Stimulated activated effector memory CD8-positive, alpha-beta T cell treated with anti-CD3 and anti-CD28 coated beads, Interleukin-12 subunit alpha, Interleukin-12 subunit beta, amount 100 ng/mL, for 72 hours (primary cell): Measurements from ENCODE around the gene MAP3K9.
A peak's percentile ranks its signal among the peaks of the same experiment; 100 is the strongest.

ENCODE experiments used
- ATAC-seq: fragments of 150-1000 bp; cut with Tn5 transposase; 2 replicates; pipeline ENCODE4 v1.10.0; 2021
- DNase-seq, 2 donors: peaks; one replicate each; pipeline ENCODE4 v3.0.0; 2021 to 2022; ENCODE audit warnings: low spot score in 2 of 2
- H3K27ac Mint-ChIP-seq: one replicate; pipeline ENCODE4 v1.8.0; 2022; ENCODE audit warnings: mild to moderate bottlenecking, mixed read lengths
- H3K36me3 Mint-ChIP-seq: one replicate; pipeline ENCODE4 v1.8.0; 2022; ENCODE audit warnings: mild to moderate bottlenecking, mixed read lengths
- H3K4me1 Mint-ChIP-seq: one replicate; pipeline ENCODE4 v1.8.0; 2022; ENCODE audit warnings: mixed read lengths
- H3K4me3 Mint-ChIP-seq: one replicate; pipeline ENCODE4 v1.8.0; 2022; ENCODE audit warnings: mild to moderate bottlenecking, mixed read lengths
- H3K9me3 Mint-ChIP-seq: one replicate; pipeline ENCODE4 v1.8.0; 2022; ENCODE audit warnings: mixed read lengths

MAP3K9 gene

DNA sequence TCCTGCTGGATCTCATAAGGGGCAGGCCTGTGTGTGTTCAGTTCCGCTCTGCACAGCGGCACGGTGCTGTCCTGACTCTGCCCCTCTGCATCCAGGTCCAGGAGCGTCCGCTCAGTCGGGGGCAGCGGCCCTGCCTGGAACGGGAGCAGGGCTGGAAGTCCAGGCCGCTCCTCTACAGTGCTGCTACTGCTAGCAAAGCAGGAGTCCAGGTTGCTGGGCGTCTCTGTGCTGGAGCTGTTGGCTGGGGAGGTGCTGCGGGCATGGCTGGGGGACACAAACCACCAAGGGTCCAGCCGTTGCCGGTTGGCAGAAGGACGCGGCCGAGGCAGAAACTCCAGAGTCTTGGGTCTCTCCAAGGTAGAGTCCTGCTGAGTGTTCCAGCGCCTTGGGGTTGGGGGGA is 78.9 kb downstream of the MAP3K9 start:
- DNase-seq = no peak
- Mint-ChIP-seq H3K27ac (no peak overlapping the region), H3K4me3 (no peak overlapping the region), H3K36me3 (no peaks in the 10 kb centered on the region), H3K9me3 (no peaks in the 10 kb centered on the region), H3K4me1 (no peaks in the 10 kb centered on the region)
- ATAC-seq = no peak

DNA sequence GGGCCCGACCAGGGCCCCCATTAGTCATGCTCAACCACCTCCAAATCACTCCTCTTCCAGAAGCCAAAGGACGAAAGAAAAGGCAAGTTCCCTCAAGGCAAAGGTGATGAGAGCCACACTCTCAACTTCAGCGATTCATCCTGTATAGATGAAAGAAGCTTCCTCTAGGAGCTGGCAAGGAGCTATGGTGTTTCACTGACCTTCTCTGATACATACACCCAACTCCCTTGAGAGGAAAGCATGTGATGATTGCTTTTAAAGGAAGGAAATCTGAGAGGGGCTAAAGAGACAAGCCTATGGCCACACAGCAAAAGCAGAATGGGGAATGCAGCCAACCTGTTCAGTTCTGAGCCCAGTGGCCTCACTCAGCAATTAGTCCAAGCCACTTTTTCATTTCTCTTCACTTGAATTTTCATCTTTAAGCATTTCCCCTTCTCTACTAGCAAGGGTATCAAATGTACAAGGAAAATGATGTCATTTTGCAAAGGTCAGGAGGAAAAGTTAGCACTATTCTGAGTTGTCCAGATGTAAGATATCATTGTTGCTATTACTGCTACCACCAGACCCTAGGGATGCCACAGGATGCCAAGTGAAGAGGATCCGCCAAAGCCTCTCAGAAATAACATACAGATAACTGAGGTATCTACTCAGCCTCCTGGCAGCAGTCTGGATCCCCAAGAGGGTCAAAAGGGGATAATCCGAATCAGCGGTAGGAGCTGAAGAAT is 82.5 kb downstream of the MAP3K9 start:
- Mint-ChIP-seq H3K9me3 (no peaks in the 10 kb centered on the region), H3K4me1 (no peaks in the 10 kb centered on the region), H3K27ac (peak overlapping the region; percentile 57), H3K36me3 (no peaks in the 10 kb centered on the region), H3K4me3 (no peak overlapping the region)
- DNase-seq = no peak
- ATAC-seq = no peak

DNA sequence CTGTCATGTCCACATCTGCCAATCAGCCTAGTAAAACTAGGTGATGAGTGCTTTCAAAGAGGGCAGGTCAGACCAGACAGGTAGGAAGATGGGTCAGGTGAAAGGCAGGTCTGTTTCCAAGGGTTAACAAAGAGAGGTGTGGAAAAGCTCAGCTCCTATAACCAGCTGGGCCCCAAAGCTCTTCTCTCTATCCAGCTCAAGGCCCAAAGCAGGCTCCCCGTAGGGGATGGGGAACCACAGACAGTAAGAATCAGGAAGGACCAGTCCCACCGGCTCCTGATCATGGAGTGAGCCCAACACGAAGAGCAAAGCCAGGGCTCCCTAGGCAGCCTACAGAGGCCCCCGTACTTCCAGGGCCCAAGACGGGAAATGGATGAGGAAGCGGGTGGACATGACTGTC is 84.4 kb downstream of the MAP3K9 start:
- Mint-ChIP-seq H3K9me3 (no peaks in the 10 kb centered on the region), H3K4me1 (no peaks in the 10 kb centered on the region), H3K4me3 (no peak overlapping the region), H3K36me3 (no peaks in the 10 kb centered on the region), H3K27ac (no peak overlapping the region)
- ATAC-seq (no peak), DNase-seq (no peak)

DNA sequence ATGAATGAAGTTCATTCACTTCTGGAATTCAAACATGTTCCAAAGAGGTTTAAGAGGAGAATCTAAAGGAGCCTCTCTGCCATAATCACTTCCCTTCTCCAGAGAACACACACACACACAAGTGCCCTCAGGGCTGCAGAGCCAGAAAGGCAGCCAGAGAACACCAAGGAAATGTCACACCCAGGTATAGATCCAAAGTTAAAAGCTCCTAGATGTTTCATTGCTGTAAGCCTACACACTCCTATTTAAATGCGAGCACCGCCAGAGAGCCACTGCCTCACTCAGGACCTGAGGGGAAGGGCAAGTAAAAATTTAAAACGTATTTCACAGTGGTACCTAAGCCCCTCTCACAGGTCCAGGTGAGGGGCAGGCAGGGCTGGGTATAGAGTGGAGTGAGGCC is 85.2 kb downstream of the MAP3K9 start:
- no peaks in the 10 kb centered on the region for H3K36me3 Mint-ChIP-seq
- H3K27ac Mint-ChIP-seq = no peak overlapping the region
- DNase-seq = no peak
- H3K4me3 Mint-ChIP-seq = no peak overlapping the region
- ATAC-seq = no peak
- H3K4me1 Mint-ChIP-seq = no peaks in the 10 kb centered on the region
- H3K9me3 Mint-ChIP-seq = no peaks in the 10 kb centered on the region

DNA sequence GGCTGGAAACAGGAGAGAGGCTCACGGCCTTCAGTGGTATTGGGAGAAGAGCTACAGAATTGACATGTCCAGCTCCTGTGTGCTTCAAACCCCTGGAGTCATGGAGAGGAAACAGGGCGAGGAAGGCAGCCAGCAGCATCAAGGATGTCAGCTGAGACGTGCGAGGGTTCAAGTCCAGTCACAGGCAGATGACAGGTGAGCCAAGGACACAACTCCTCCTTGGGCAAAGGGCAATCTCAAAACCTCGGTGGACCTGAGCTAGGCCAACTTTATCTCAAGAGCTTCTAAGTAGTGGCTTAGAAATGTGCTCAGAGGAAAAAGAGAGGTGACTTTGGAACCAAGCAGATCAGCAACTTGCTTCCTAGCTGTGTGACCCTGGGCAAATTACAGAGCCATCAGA is 86.0 kb downstream of the MAP3K9 start:
- Mint-ChIP-seq H3K9me3 (no peaks in the 10 kb centered on the region), H3K27ac (no peak overlapping the region), H3K36me3 (no peaks in the 10 kb centered on the region), H3K4me3 (no peak overlapping the region), H3K4me1 (no peaks in the 10 kb centered on the region)
- DNase-seq (no peak), ATAC-seq (no peak)

DNA sequence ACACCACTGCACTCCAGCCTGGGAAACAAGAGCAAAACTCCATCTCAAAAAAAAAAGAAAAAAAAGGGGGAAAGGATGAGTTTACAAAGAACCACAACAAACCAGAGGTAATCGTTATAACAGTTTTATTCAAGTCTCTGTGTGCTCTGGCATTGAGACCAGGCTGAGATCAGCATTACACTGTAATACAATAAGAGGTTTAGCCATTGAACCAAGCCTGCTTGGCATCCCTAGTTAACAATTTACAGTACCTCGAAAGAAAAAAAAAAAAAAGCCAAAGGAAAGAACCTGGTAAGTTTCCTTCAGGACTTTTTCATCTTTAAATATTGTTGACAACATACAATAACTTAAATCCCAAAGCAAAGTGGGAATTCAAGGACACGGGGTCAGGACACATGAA is 86.9 kb downstream of the MAP3K9 start:
- Mint-ChIP-seq H3K4me3 (no peak overlapping the region), H3K36me3 (no peaks in the 10 kb centered on the region), H3K4me1 (no peaks in the 10 kb centered on the region), H3K9me3 (no peaks in the 10 kb centered on the region), H3K27ac (peak overlapping the region; percentile 40)
- DNase-seq (no peak), ATAC-seq (no peak)

DNA sequence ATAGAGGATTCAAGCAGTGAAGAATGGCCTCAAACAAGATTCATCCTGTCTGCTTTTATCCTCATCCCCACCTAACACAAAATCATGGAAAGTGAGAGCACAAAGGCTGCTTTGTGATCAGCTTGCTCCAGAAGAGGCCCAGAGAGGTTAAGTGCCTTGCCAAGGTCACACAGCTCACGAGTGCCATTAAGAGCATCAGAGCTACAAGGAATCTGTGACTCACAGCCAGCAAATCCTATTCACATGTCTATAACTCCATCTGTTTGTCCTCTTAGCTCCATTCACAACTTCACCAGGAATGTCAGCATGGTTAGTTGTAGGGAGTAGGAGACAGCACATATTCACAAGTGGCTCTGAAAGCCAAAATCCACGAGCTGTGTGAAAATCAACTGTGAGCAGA is 87.8 kb downstream of the MAP3K9 start:
- Mint-ChIP-seq H3K4me3 (no peak overlapping the region), H3K27ac (no peak overlapping the region), H3K9me3 (no peaks in the 10 kb centered on the region), H3K36me3 (no peaks in the 10 kb centered on the region), H3K4me1 (no peaks in the 10 kb centered on the region)
- DNase-seq (no peak), ATAC-seq (no peak)

DNA sequence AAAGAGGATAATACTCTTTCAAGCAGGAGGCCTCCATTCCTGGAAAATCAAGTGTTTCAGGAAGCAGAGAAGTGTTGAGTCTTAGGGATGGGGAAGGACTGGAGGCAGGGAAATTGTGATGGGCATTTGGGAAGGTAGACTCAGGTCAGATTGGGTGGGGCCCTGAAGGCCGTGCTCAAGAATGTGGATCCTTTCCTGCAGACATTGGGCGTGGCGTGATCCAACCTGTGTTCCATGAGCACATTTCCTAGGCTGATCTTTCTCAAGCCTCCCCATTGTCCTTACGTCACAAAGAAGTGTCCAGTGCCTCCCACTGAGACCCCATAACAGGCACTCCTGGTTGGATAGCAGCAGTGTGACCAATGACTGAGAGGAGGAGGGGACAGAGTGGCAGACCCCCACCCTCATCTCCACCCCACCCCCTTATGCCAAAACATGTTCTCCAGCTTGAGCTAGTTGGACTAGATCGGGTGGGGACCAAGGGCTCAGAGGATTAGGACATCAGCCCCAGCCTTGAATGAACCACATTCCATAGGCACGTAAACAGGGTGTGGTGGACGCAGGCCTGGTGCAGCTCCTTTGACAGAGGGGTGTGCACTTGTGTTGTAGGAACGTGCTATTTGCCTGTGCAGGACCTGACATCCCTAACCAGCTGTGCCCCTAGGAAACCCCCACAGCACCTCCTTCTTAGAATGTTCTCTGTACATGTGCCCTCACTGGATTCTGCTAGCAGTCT is 90.8 kb downstream of the MAP3K9 start:
- H3K36me3 Mint-ChIP-seq = no peaks in the 10 kb centered on the region
- no peak overlapping the region for H3K4me3 Mint-ChIP-seq
- DNase-seq = no peak
- H3K9me3 Mint-ChIP-seq = no peaks in the 10 kb centered on the region
- no peaks in the 10 kb centered on the region for H3K4me1 Mint-ChIP-seq
- ATAC-seq = no peak
- no peak overlapping the region for H3K27ac Mint-ChIP-seq

DNA sequence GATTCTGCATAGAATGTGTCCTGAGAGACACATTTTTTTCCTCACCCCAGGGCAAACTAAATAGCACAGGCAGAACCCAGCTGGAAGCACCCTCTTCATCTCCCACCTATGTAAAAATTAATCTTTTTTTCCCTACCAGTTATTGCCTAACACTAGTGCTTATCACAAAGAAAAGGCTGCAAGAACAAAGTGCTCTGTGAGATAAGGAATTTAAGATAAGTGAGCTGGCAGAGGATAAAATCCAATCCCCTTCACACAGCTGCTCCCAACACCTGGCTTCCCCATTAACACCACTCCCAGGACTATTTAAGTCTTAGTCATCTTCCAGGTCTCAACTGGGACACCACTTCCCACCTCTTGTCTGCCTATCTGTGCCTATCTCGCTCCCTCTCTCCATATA is 92.4 kb downstream of the MAP3K9 start:
- Mint-ChIP-seq H3K27ac (no peak overlapping the region), H3K4me3 (no peak overlapping the region), H3K4me1 (no peaks in the 10 kb centered on the region), H3K36me3 (no peaks in the 10 kb centered on the region), H3K9me3 (no peaks in the 10 kb centered on the region)
- DNase-seq (no peak), ATAC-seq (no peak)

DNA sequence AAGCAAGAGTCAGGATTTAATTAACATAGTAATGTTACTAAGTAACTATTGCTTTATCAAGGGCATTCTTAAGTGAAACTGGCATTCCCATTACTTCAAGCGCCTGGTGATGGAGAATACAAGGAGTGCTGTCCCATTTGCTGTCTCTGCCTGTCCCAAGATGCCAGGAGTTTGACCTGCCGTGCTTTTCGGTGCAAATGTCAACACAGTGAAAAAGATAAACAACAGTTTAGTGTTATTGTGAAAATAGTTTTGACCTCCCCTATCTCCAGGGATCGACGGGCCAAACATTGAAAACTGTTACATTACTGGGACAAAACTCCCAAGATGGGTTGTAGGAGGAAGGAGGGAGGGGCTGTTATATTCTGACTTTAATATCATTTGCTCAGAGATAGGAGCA is 92.8 kb downstream of the MAP3K9 start:
- Mint-ChIP-seq H3K36me3 (no peaks in the 10 kb centered on the region), H3K4me3 (no peak overlapping the region), H3K4me1 (no peaks in the 10 kb centered on the region), H3K9me3 (no peaks in the 10 kb centered on the region), H3K27ac (no peak overlapping the region)
- no peak for DNase-seq
- ATAC-seq = no peak

DNA sequence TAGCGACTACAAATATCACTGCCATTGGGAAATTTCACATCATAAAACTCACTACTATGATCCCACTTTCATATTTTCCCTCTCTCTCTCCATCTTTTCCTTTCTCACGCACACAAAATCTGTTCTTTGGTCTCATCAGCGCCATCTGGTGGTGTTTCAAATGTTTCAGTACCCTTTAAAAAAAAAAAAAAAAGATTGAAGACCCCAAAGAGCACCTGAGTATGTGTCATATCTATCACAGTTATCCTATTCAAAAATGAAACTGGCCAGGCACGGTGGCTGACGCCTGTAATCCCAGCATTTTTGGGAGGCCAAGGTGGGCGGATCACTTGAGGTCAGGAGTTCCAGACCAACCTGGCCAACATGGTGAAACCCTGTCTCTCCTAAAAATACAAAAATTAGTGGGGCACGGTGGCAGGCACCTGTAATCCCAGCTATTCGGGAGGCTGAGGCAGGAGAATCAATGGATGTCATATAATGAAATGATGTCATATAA is 95.2 kb downstream of the MAP3K9 start:
- no peak overlapping the region for H3K27ac Mint-ChIP-seq
- peak; percentile 36 for ATAC-seq
- no peaks in the 10 kb centered on the region for H3K36me3 Mint-ChIP-seq
- DNase-seq = peak; percentile 34 to 62
- H3K9me3 Mint-ChIP-seq = no peaks in the 10 kb centered on the region
- H3K4me1 Mint-ChIP-seq = no peaks in the 10 kb centered on the region
- no peak overlapping the region for H3K4me3 Mint-ChIP-seq

DNA sequence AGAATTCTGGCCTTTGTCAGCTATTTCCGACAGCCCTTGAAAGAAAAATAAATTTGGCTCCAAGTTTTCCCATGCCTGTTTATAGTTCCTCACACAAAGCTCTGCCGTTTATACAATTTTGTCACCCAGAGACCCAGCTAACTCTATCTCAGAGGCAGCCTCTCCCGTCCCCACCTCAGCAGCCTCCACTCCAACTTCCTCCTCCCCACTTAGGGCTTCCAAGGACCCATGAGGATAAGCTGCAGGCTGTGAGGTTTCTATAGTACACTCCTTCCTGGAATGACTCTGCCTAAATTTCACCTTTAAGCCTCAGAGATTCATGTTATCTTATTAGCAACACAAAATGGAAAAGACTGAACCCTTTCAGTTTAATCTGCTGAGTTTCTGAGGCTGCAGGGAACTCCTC is 95.8 kb downstream of the MAP3K9 start:
- ATAC-seq (no peak), DNase-seq (no peak)
- Mint-ChIP-seq H3K27ac (no peak overlapping the region), H3K9me3 (no peaks in the 10 kb centered on the region), H3K4me3 (no peak overlapping the region), H3K4me1 (no peaks in the 10 kb centered on the region), H3K36me3 (no peaks in the 10 kb centered on the region)

DNA sequence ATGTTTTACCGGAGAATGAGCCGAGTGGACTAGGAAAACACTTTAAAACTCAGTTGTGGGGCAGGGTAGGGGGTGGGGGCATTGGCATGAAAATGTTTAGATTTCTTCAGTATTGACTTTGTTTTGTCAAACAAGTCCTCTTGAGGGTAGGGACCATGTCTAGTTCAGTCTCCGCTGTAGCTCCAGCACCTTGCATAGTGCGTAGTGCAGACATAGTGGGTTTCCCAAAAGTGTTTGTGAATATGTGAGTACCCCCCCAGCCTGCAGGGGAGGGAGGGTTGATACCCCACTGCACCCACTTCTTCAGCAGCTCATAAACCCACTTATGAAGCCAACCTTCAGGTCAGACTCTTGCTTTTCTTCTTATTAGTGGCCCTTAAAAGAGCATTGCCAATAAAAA is 96.2 kb downstream of the MAP3K9 start:
- no peak overlapping the region for H3K27ac Mint-ChIP-seq
- H3K9me3 Mint-ChIP-seq = no peaks in the 10 kb centered on the region
- H3K4me1 Mint-ChIP-seq = no peaks in the 10 kb centered on the region
- DNase-seq = no peak
- no peaks in the 10 kb centered on the region for H3K36me3 Mint-ChIP-seq
- ATAC-seq = no peak
- no peak overlapping the region for H3K4me3 Mint-ChIP-seq

DNA sequence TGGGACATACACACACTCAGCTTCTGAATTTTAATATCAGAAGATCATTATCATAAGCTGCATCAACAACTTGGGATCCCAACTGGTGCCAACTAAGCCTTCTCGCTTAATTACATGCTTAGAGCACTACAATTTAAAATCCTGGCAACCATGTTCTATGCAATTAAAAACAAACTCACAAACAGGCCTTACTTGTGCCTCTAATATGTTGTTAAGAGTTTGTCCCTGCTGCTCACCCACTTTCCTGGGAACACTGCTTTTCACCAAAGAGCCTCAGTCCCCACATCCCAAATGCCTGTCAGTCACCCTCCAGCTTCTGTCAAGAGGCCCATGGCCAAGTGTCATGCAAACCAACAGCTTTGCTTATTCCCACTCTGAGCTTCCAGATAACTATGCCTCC is 97.9 kb downstream of the MAP3K9 start:
- no peaks in the 10 kb centered on the region for H3K4me1 Mint-ChIP-seq
- ATAC-seq (no peak), DNase-seq (no peak)
- no peaks in the 10 kb centered on the region for H3K9me3 Mint-ChIP-seq
- H3K4me3 Mint-ChIP-seq = no peak overlapping the region
- H3K36me3 Mint-ChIP-seq = no peaks in the 10 kb centered on the region
- no peak overlapping the region for H3K27ac Mint-ChIP-seq

DNA sequence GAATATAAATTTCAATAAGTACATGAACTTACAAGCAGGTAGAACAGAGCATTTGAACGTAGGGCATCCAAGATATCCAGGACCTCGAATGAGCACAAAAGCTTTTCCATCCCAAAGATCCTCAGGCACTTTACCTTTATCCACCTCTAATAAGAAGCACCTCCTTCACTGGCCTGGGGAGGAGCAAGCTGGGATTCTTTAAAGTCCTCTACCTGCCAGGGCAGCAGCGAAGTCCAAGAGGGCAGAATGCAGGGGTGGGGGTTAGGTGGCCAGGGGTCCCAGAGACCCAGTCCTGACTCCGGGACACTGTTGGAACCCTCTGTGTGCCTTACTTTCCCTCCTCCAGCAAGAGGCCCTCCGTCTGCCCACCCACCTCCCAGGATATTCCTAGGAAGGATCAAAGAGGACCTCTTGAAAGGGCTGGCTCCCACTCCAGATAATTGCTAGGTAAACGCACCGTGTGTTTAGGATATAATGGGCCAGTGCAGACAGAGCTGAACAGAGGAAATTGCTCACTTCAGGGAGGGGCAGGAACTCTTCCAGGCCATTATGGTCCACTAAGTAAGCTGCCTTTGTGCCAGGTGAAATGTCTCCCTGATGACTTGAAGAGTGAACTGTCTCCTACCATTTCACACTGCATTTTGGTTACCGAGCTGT is 99.5 kb downstream of the MAP3K9 start:
- no peak for DNase-seq

More for the DNA sequence above, 99.5 kb downstream of the MAP3K9 start:
- Mint-ChIP-seq H3K9me3 (no peaks in the 10 kb centered on the region), H3K4me3 (no peak overlapping the region), H3K36me3 (no peaks in the 10 kb centered on the region), H3K27ac (no peak overlapping the region), H3K4me1 (no peaks in the 10 kb centered on the region)
- ATAC-seq = no peak
